Spleen (tissue), 7 donors: ENCODE data around the gene BGLAP.

Source experiments
- POLR2A ChIP-seq, 3 donors: fragments of 450-650 bp; IDR thresholded peaks; one replicate each; pipeline ENCODE4 v1.5.1; 2017; ENCODE audit warnings: antibody characterized with exemption in 3 of 3, mild to moderate bottlenecking in 1 of 3
- POLR2AphosphoS5 ChIP-seq, 3 donors: sonication (generic); formaldehyde crosslinking; IDR thresholded peaks; one replicate each; pipeline ENCODE4 v1.5.1; 2017; ENCODE audit warnings: antibody characterized with exemption in 3 of 3
- TF ChIP-seq, protein P1 (sequence below), 11 experiments: fragments of 200-600 bp in 7 of 11; fragments of 450-650 bp in 4 of 11; sonication (generic) in 4 of 11; IDR thresholded peaks in 8 of 11; conservative IDR thresholded peaks in 3 of 11; 1 replicate in 7 of 11; 2 replicates in 4 of 11; pipeline versions ENCODE4 v1.4.0 to v1.8.0; 2016 to 2021; ENCODE audit warnings: antibody characterized with exemption in 11 of 11, inconsistent platforms in 4 of 11, mild to moderate bottlenecking in 1 of 11
- donor health status: DM: no; HTN: no; CAD: no; lungs with moderate emphysema.
- donor health status: DM: no; HTN: no; CAD: no.
- donor health status: DM: no; HTN: no; CAD: no.

DNA sequence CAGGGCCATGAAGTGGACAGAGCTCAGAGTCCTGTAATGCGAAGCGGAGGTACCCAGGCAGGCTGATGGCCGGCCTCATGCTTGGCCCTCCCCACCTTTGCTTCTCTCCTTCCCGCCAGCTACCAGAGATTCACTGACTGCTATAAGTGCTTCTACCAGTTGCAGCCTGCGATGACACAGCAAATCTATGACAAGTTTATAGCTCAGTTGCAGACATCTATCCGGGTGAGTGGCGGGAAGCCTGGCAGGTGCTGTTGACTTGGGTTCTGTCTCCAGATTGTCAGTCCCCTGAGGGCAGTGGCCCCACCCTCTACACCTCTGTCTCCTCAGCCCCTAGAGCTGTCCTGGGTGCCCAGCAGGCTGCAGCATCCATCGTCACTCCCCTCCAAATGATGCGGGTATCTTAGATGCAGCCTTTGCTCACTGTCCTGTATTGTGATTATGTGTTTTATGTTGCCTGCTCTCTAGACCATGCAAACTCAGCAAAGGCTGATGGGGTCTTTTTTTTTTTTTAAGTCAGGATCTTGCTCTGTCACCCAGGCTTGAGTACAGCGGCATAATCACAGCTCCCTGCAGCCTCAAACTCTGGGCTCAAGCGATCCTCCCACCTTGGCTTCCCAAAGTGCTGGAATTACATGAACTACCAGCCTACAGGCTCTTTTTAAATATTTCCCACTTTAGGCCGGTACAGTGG, 9.6 kb upstream of the BGLAP start:
- TF ChIP-seq, protein P1, sequence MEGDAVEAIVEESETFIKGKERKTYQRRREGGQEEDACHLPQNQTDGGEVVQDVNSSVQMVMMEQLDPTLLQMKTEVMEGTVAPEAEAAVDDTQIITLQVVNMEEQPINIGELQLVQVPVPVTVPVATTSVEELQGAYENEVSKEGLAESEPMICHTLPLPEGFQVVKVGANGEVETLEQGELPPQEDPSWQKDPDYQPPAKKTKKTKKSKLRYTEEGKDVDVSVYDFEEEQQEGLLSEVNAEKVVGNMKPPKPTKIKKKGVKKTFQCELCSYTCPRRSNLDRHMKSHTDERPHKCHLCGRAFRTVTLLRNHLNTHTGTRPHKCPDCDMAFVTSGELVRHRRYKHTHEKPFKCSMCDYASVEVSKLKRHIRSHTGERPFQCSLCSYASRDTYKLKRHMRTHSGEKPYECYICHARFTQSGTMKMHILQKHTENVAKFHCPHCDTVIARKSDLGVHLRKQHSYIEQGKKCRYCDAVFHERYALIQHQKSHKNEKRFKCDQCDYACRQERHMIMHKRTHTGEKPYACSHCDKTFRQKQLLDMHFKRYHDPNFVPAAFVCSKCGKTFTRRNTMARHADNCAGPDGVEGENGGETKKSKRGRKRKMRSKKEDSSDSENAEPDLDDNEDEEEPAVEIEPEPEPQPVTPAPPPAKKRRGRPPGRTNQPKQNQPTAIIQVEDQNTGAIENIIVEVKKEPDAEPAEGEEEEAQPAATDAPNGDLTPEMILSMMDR (IDR thresholded peaks at IDR 0.05 in 8 of 11, conservative IDR thresholded peaks at IDR 0.05 in 3 of 11) = no peak
- TF ChIP-seq POLR2A (IDR thresholded peaks at IDR 0.05) (no peak), POLR2AphosphoS5 (IDR thresholded peaks at IDR 0.05) (no peak)
